Stimulated activated naive CD8-positive, alpha-beta T cell treated with anti-CD3 and anti-CD28 coated beads, Interleukin-15, Interleukin-2, amounts not matched to agents 100 ng/mL and 50 ng/mL, for 24 hours (primary cell): ENCODE measurements around the gene FILIP1L.
A peak's percentile ranks its signal among the peaks of the same experiment; 100 is the strongest.

ENCODE experiments used
- H3K27ac Mint-ChIP-seq: one replicate; pipeline ENCODE4 v1.8.0; 2021; ENCODE audit warnings: mild to moderate bottlenecking, mixed read lengths
- H3K27me3 Mint-ChIP-seq: one replicate; pipeline ENCODE4 v1.8.0; 2021; ENCODE audit warnings: mixed read lengths
- H3K36me3 Mint-ChIP-seq: one replicate; pipeline ENCODE4 v1.8.0; 2021; ENCODE audit warnings: low read depth, mixed read lengths
- H3K4me1 Mint-ChIP-seq: one replicate; pipeline ENCODE4 v1.8.0; 2021; ENCODE audit warnings: low read depth, mixed read lengths
- H3K4me3 Mint-ChIP-seq: one replicate; pipeline ENCODE4 v1.8.0; 2021; ENCODE audit warnings: mild to moderate bottlenecking, mixed read lengths
- H3K9me3 Mint-ChIP-seq: one replicate; pipeline ENCODE4 v1.8.0; 2021; ENCODE audit warnings: mixed read lengths

Gene FILIP1L

GRCh38 chr3:99928771-99929744, 185.2 kb downstream of the FILIP1L start:
- Mint-ChIP-seq H3K27me3 (no peaks in the 10 kb centered on the region), H3K36me3 (peaks cover 17% of the 10 kb centered on the region), H3K4me1 (no peaks in the 10 kb centered on the region), H3K27ac (no peak overlapping the region), H3K9me3 (no peaks in the 10 kb centered on the region), H3K4me3 (no peak overlapping the region)

DNA sequence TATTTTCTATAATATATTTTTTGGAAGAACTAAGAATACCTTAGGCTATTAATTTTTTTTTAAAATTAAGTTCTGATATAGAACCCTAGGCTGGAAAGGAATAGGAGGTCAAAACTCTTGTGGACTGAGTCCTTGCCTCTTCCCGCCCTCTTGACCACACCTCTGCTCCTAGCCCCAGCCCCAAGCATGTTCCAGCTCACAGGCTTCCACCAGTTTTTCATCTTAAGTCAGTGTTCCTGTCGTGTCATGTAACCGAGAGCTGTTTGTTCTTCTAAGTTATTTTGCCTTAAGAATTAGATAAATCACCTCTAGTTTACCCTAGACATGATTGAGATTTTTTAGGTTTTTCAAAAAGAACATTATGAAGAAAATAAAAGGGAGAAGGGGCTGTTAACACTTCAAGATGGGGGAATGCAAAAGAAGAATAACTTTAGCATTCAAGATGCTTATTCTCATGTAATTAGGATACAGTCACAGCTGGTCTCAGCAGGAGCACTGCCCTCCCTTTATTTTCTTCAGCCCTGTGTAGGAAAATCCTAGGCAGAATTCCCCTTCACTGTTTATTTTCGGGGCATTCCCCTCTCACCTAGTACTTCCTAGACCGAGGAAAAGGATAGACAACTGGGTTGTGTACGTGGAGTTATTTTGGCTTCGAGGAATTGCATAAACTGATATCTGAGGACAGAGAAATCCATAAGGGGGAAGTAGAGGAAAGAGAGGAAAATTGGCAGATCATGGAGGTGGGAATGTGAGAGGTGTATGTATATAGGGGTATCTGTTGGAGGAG, 186.4 kb downstream of the FILIP1L start:
- no peaks in the 10 kb centered on the region for H3K27me3 Mint-ChIP-seq
- no peak overlapping the region for H3K4me3 Mint-ChIP-seq
- no peak overlapping the region for H3K27ac Mint-ChIP-seq
- H3K36me3 Mint-ChIP-seq: peaks cover 21% of the 10 kb centered on the region
- H3K4me1 Mint-ChIP-seq: no peaks in the 10 kb centered on the region
- H3K9me3 Mint-ChIP-seq: no peaks in the 10 kb centered on the region

- no peak overlapping the region for H3K4me3 Mint-ChIP-seq
- peaks cover 15% of the 10 kb centered on the region for H3K36me3 Mint-ChIP-seq
- no peaks in the 10 kb centered on the region for H3K9me3 Mint-ChIP-seq
- H3K4me1 Mint-ChIP-seq: peaks cover 3% of the 10 kb centered on the region
- no peak overlapping the region for H3K27ac Mint-ChIP-seq
- H3K27me3 Mint-ChIP-seq: no peaks in the 10 kb centered on the region
Observed at GRCh38 chr3:99925584-99926230, 188.6 kb downstream of the FILIP1L start.

DNA sequence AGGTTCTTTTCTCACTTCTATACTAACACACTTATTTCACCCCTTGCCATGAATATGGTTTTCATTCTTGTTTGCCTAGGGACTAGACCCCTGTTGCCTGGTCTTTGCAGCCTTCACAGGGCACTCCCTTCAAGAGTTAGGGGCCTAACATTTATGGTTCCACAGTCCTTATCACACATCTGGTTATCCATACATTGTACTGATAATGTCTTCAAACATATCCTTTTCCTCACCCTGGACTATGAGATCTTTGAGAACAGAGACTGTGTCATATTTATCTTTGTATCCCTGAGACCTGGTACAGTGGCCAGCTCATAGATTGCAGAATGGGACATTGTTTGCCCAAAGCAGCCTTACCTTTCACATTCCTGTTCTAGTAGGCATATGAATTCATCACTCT, 190.4 kb downstream of the FILIP1L start:
- Mint-ChIP-seq H3K4me1 (peaks cover 8% of the 10 kb centered on the region), H3K27ac (no peak overlapping the region), H3K27me3 (no peaks in the 10 kb centered on the region), H3K36me3 (peaks cover 15% of the 10 kb centered on the region), H3K9me3 (no peaks in the 10 kb centered on the region), H3K4me3 (no peak overlapping the region)

DNA sequence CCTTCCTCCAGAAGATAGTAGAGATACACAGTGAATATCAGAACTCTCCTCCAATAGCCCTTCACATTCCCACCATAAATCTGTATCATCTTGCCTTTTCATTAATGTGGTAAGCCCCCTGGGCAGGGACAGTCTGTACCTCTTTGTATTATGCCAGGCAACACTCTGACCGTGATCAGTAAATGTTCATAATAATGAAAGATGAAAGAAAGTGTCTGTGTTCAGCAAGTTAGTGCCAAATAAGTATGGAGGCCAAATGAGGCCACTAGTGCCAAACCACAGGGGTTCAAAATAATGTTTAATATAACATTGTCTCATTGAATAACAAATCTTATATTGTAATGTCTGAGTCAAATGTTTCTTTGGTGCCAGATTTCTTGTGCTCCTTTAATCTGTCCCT, 192.3 kb downstream of the FILIP1L start:
- H3K27me3 Mint-ChIP-seq: no peaks in the 10 kb centered on the region
- no peaks in the 10 kb centered on the region for H3K9me3 Mint-ChIP-seq
- peak overlapping the region; percentile 67 for H3K27ac Mint-ChIP-seq
- peaks cover 8% of the 10 kb centered on the region for H3K4me1 Mint-ChIP-seq
- peaks cover 21% of the 10 kb centered on the region for H3K36me3 Mint-ChIP-seq
- no peak overlapping the region for H3K4me3 Mint-ChIP-seq

DNA sequence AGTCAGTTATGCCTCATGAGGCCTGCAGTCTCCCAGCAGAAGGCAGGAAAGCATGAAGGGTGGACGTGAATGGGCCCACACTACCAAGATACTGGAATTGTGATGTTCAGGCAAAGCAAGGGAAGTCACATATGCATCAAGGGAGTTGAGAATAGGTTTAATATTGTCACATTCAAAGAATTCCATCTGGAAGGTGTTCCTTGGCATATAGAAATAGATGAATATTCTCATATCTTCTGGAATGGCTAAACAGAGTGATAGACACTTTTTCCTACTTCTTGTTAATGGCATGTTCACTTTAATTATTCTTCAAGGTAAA, 193.0 kb downstream of the FILIP1L start:
- Mint-ChIP-seq H3K27me3 (no peaks in the 10 kb centered on the region), H3K9me3 (no peaks in the 10 kb centered on the region), H3K27ac (no peak overlapping the region), H3K4me3 (no peak overlapping the region), H3K4me1 (peaks cover 8% of the 10 kb centered on the region), H3K36me3 (peaks cover 26% of the 10 kb centered on the region)

- no peaks in the 10 kb centered on the region for H3K27me3 Mint-ChIP-seq
- peaks cover 30% of the 10 kb centered on the region for H3K36me3 Mint-ChIP-seq
- no peaks in the 10 kb centered on the region for H3K9me3 Mint-ChIP-seq
- H3K4me1 Mint-ChIP-seq: peaks cover 8% of the 10 kb centered on the region
- no peak overlapping the region for H3K27ac Mint-ChIP-seq
- H3K4me3 Mint-ChIP-seq: no peak overlapping the region
Observed at GRCh38 chr3:99920481-99921376, 193.6 kb downstream of the FILIP1L start.

- H3K4me1 Mint-ChIP-seq: peaks cover 8% of the 10 kb centered on the region
- no peaks in the 10 kb centered on the region for H3K9me3 Mint-ChIP-seq
- H3K4me3 Mint-ChIP-seq: no peak overlapping the region
- no peaks in the 10 kb centered on the region for H3K27me3 Mint-ChIP-seq
- H3K27ac Mint-ChIP-seq: no peak overlapping the region
- peaks cover 33% of the 10 kb centered on the region for H3K36me3 Mint-ChIP-seq
Observed at GRCh38 chr3:99919694-99920093, 194.6 kb downstream of the FILIP1L start.

DNA sequence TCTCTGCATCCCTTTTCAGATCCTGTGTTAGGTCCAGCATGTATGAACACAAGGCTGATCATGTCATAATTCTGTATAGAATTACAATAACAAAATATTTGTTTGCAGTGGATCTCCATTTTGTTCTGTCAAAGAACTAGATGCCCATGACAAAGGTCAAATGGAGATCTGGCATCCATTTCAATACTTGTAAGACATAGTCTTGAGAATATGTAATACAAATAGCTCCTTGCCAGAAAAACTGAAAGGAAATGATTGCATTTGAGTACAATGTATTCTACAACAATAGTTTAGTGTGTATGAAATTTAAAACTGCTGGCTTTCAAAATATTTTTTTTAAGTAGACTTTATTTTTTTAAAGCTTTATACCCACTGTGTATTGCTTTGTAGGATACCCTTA, 195.6 kb downstream of the FILIP1L start:
- Mint-ChIP-seq H3K27ac (no peak overlapping the region), H3K4me1 (peaks cover 11% of the 10 kb centered on the region), H3K9me3 (no peaks in the 10 kb centered on the region), H3K36me3 (peaks cover 27% of the 10 kb centered on the region), H3K4me3 (no peak overlapping the region), H3K27me3 (no peaks in the 10 kb centered on the region)

GRCh38 chr3:99915906-99916432, 198.3 kb downstream of the FILIP1L start:
- peaks cover 30% of the 10 kb centered on the region for H3K36me3 Mint-ChIP-seq
- no peak overlapping the region for H3K4me3 Mint-ChIP-seq
- H3K9me3 Mint-ChIP-seq: no peaks in the 10 kb centered on the region
- H3K4me1 Mint-ChIP-seq: peaks cover 11% of the 10 kb centered on the region
- H3K27ac Mint-ChIP-seq: no peak overlapping the region
- no peaks in the 10 kb centered on the region for H3K27me3 Mint-ChIP-seq

- Mint-ChIP-seq H3K4me1 (peaks cover 4% of the 10 kb centered on the region), H3K27ac (no peak overlapping the region)
Observed at GRCh38 chr3:99911433-99911832, 202.9 kb downstream of the FILIP1L start.

DNA sequence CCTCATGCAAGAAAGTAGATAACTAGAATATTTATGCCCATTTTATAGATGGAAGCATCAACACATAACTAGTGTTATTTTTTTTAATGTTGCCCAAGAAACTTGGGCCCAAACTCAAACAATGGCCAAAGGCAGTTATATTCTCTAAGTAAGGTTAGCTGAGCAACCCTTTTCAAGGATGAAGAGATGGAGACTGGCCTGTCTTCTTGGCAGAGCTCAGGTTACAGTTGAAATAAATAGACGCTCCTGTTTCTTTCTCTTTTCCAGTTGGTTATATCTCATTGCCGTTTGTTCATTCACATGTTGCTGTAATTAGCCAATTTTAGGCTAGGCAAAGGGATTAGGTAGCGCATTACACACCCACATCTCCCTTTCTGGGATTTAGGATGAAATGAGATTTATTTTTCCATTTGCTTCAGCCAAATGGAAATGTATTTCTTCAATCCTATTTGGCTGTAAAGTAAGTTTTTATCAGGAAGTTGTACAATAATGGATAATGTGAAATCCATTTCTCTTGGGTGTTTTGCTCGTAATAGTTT, 203.5 kb downstream of the FILIP1L start:
- no peaks in the 10 kb centered on the region for H3K9me3 Mint-ChIP-seq
- no peak overlapping the region for H3K4me3 Mint-ChIP-seq
- no peaks in the 10 kb centered on the region for H3K27me3 Mint-ChIP-seq
- peaks cover 4% of the 10 kb centered on the region for H3K4me1 Mint-ChIP-seq
- peaks cover 24% of the 10 kb centered on the region for H3K36me3 Mint-ChIP-seq
- H3K27ac Mint-ChIP-seq: no peak overlapping the region

More at GRCh38 chr3:99911433-99911832, 202.9 kb downstream of the FILIP1L start:
- Mint-ChIP-seq H3K4me3 (no peak overlapping the region), H3K9me3 (no peaks in the 10 kb centered on the region), H3K27me3 (no peaks in the 10 kb centered on the region), H3K36me3 (peaks cover 28% of the 10 kb centered on the region)

DNA sequence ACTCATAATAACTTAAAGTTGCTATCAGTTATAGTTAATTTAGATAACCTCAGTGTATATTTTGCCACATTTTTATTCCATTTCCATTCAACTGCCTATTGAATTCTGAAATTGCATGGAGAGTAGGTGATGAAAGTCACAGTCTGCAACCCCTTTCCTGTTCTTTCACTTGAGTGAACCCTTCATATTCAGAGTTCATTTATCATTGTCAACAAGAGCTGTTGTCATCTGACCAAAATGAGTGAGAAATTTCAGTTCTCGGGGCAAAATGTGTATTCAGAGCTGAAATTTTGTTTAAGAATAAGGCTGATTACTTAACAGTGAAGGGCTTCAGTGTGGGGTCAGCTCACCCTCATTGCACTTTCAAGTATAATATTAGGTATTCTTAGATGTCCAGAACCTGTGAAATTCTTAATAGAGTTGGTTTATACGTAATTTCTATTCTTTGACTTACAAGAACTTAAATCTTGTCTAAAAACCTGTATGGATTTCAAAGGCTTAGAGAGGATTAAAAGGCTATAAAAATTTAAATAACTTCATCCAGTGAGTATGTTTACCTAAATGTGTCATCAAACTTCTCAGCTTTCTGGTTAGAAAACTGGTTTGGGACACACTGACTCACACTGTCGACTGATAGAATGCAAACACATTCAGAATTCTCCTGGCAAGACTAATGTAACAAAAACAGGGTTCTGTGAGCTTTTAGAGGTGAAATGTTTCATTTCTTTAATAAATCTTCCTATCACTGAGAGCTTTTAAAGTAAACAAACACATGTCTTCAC, 204.4 kb downstream of the FILIP1L start:
- Mint-ChIP-seq H3K36me3 (peaks cover 20% of the 10 kb centered on the region), H3K9me3 (no peaks in the 10 kb centered on the region), H3K4me1 (peaks cover 4% of the 10 kb centered on the region), H3K4me3 (no peak overlapping the region), H3K27me3 (no peaks in the 10 kb centered on the region), H3K27ac (no peak overlapping the region)
